GM18526 (cell line): ENCODE measurements around the gene MORN1.

Source experiments
- POLR2A ChIP-seq: IDR thresholded peaks from 3 replicates; pipeline ENCODE4 v1.6.1; 2011; ENCODE audit not compliant: insufficient read length; ENCODE audit errors: extremely low read depth

MORN1 gene

DNA sequence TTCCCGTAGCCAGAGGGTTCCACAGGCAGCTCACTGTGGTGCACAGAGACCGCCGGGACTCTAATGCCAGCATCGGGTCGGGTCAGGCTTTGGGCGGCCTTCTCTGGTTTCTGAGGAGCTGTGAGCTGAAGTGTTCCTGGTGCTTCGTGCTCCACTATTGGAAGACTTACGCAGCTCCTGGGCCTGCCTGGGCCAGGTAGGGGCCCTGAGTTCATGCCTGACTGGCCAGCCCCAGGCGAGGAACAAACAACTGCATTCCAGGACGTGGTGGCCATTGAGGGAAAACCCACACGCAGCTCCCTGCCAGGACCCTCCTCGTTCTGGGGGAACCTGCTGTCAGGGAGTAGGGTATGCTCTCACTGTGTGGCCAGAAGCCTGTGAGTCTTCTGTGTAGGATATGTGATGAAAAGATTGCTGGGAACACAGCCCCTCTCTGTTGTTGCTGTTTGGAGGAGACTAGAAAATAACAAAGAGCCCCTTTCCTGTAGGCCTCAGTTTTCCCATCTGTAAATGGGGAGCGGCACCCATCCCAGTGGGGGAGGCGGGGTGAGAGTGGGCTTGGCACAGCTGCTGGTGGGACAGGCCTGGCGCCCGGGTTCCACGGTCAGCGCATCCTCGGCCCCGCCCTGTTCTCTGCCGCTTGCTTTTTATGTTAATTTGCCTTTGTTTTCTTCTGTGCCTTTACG lies 8.7 kb upstream of the MORN1 start:
- no peak for TF ChIP-seq POLR2A

DNA sequence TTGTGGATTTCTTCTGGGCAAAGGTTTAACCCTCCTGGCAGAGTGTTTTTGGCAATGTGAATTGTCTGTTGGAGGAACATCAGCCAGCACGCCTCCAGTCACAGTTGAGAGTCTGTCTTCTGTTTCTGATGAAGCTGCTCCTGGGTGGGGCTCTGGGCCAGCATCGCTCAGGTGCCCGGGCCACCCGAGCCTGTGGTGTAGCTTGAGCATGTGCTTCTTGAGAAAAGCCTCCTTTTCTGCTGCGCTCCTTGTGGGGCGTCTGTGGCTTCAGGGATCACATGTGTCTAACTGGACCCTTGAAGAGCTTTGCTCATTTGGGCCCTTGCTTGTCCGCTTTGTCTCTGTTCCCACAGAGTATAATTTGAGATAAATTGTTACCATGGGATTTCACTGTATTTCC lies 7.5 kb upstream of the MORN1 start:
- no peak for TF ChIP-seq POLR2A

DNA sequence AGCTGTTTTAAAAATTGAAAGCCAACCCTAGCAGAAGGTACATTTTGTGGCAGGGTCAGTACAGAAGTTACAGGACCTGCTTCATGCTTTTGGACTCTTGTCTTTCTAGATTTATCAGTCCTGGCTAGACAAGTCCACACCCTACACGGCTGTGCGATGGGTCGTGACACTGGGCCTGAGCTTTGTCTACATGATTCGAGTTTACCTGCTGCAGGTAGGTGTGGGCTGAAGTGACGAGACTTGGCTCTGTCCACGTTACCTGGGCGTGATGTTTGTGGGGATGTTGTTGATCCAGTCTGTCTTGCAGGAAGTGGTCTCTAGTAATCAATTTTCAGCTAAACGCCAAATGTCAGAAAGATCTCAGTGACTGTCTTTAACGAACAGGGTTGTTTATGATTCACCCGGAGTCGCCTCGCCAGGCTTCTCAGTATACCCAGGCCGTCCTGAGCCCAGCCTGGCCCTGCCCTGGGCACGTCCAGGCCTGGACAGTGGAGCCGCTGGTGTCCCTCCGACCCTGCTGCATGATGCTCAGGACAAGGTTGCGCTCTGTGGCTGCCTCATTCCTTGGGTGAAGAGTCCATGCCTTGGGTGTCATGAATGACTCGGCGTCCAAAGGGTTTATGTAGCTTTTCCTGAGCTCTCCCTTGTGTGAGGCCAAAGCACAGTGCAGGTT lies 5.8 kb upstream of the MORN1 start:
- no peak for TF ChIP-seq POLR2A

DNA sequence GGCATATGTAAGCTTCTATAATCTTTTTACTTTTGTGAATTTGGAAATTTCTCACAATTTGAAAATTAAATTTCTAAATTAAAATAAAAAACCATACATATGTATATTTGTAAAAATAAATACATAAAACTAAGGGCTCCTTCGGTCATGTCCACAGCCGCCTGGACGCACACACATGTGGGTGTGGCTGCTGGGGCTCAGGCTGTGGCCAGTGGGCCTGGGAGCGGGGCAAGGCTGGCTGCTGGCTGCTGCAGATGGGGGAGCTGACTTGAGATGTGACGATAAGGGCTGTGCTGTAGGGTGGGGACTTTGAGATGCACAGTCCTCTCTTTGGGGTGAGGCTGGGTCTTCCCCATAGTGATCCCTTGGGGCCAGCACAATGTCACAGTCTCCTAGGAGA lies 5.1 kb upstream of the MORN1 start:
- TF ChIP-seq POLR2A, result no peak

DNA sequence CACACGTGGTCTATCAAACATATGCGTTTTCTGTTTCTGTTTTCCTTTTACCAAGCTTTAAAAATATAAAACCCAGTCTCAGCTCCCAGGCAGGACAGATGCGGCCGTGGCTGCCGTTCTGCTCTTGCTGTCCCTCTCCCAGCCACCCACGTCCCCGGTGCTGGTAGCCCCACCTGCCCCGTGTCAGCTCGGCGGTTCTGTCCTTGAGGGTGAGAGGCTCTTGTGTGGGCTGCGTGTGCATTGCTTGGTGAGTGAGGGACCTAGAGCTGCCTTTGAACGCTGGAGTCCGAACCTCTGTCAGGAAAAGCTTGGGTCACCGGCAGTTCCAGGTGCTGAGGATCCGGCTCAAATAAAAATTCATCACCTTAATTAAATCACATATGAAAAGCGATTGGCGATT lies 4.7 kb upstream of the MORN1 start:
- TF ChIP-seq POLR2A, result no peak

DNA sequence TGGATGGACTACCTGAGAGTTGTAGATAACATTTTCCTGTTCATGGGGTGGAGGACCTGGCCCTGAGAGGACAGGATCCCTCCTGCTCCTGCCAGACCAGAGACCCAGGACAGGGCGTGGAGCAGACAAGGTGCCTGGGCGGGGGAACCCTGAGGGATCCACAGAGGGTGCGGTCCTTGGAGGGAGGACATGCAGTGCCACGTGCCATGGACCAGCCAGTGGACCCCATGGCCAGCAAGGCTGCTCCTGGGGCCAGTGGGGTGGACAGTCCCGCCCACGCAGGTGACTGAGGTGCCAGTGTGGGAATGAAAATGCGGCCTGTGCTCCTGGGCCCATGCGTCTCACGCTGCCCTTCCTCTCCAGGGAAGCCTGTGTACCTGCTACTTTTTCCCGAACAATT lies 3.9 kb upstream of the MORN1 start:
- TF ChIP-seq POLR2A, result no peak

DNA sequence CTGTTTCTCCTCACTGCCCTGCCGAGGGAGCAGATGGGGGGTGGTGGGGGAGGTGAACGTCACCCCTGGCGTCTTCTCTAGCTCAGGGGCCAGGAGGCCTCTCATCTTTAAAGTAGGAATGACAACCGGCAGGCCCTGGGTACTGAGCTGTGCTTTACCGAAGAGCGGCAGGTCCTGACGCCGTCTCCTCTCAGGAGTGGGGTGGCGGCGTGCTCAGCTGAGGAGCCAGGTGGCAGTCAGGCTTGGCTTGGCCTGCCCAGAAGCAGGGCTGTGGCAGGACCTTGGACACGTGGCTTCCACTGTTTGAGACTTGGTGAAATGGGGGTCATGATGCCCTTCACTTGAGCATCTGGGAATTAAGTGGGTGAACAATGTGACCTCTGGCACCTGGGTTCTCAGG lies 3.4 kb upstream of the MORN1 start:
- TF ChIP-seq POLR2A, result no peak

DNA sequence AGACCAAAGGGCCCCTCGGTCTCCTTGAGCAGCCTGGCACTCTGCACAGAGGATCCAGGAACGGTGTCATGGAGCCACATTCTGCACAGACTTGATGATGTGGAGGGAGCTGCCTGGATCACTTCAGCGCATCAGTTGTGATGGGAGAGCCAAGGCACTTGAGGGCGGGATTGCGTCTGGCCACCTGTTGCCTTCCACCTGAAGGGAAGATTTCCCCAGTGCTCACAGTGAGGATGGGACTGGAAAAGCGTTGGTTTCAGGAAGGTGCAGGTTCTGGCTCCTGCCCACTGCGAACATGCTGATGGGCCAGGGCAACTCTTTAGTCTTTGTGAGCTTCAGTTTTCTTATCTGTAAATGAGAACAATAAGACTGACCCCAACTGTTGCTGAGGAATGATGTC lies 2.9 kb upstream of the MORN1 start:
- TF ChIP-seq POLR2A, result no peak

- TF ChIP-seq POLR2A, result no peak
These were observed 2.1 kb upstream of the MORN1 start for GRCh38 chr1:2393471-2393877.

- TF ChIP-seq POLR2A, result no peak
These were observed 1.3 kb upstream of the MORN1 start for GRCh38 chr1:2392686-2393085.

DNA sequence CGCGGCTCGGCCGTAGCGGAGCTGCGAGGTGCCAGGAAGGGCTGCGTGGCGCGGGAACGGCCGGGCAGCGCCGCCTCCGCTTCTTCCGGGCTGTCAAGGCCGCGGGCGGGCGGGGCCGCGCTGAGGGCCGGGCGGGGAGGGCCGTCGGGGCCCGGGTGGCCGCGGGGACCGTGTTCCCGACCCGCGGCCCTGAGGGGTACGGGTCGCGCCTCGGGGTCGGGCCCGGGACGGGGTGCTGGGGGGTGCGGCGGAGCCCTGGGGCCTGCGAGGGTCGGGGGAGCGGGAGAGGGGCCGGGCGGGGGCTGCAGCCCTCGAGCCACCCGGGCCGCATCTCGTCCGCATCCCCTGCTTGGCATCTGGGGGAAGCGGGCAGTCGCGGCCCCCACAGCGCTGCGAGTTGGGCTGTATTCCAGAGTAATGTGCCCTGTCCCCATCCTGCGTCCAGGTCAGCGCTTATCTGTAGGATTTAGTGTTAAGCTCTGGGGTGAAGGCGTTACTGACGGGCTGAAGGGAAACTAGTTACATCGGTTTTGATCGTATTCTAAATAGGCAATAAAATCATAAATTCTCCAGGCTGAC lies 666 bp upstream of the MORN1 start:
- no peak for TF ChIP-seq POLR2A

- TF ChIP-seq POLR2A, result no peak
These were observed 1.7 kb downstream of the MORN1 start for GRCh38 chr1:2389644-2390043.

GRCh38 chr1:2388004-2388913 lies 3.1 kb downstream of the MORN1 start:
- TF ChIP-seq POLR2A, result no peak

DNA sequence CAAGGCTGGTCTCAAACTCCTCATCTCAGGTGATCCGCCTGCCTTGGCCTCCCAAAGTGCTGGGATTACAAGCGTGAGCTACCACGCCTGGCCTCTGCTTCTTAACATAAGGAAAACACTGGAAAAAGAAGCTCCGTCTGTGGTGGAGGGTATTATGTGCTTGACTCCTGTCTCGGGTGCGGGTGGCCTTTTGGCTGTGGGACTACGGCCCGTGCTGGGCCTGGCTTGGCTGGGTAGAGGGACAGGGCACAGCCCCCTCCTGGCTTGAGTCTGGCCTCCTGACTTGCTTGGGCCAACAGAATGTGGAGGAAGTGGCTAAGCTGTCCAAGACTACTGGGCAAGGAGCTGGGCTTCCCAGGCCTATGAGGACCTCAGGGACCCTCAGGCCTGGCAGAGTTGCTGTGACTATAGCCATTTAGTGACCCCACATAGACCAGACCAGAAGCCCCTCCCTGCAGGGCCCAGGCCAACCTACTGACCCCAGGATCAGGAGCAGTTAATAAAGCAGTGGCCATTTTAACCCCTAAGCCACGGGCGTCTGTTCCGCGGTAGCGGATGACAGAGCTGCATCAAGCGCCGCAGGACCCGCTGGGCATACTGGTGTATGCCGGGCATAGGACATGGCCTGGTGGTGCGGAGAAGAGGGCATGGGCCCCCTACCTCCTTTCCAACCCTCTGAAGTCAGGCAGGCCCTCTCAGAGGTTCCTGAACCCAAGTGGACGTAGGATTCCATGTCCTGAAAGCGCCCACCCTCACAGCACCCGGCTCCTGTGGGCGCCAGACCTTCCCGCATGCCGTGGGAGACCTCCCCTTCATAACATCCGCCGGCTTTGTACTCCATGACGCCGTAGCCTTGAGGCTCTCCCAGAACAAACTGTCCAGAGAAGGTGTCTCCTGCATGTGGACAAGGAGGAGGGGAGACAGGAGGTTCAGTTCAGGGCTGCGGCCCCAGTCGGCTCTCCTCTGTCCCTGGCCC lies 4.4 kb downstream of the MORN1 start:
- TF ChIP-seq POLR2A, result no peak

GRCh38 chr1:2385606-2386280 lies 5.6 kb downstream of the MORN1 start:
- no peak for TF ChIP-seq POLR2A
